SK-N-SH treated with all-trans-retinoic acid at 6 μM for 48 hours (cell line): ENCODE results near the gene GPC6.

Source experiments
- ATAC-seq: fragments of 200-7000 bp; cut with Tn5 transposase; 3 replicates; pipeline ENCODE4 v1.9.1; 2020; ENCODE audit warnings: mild to moderate bottlenecking, moderate library complexity
- ARNTL ChIP-seq: fragments of 450-650 bp; formaldehyde crosslinking; IDR thresholded peaks from 2 replicates; pipeline ENCODE4 v1.5.0; 2020; ENCODE audit warnings: low read depth, mild to moderate bottlenecking, moderate library complexity, borderline replicate concordance
- CREB5 ChIP-seq: fragments of 250-450 bp; sonication (Bioruptor Pico); IDR thresholded peaks from 2 replicates; pipeline ENCODE4 v1.5.1; 2020; ENCODE audit warnings: low read depth, mild to moderate bottlenecking, moderate library complexity
- CSDC2 ChIP-seq: fragments of 250-450 bp; sonication (Bioruptor Pico); IDR thresholded peaks from 2 replicates; pipeline ENCODE4 v1.5.0; 2020; ENCODE audit warnings: mild to moderate bottlenecking, moderate library complexity
- CSRNP3 ChIP-seq: fragments of 250-450 bp; sonication (Bioruptor Pico); IDR thresholded peaks from 2 replicates; pipeline ENCODE4 v1.5.1; 2021; ENCODE audit warnings: mild to moderate bottlenecking, moderate library complexity
- GLIS3 ChIP-seq: fragments of 250-450 bp; sonication (Bioruptor Pico); IDR thresholded peaks from 2 replicates; pipeline ENCODE4 v1.5.0; 2020; ENCODE audit warnings: mild to moderate bottlenecking, moderate library complexity
- ISL1 ChIP-seq: fragments of 250-450 bp; sonication (Bioruptor Pico); IDR thresholded peaks from 2 replicates; pipeline ENCODE4 v2.1.2; 2022; ENCODE audit warnings: mild to moderate bottlenecking, moderate library complexity
- PATZ1 ChIP-seq: fragments of 250-450 bp; sonication (Bioruptor Pico); IDR thresholded peaks from 2 replicates; pipeline ENCODE4 v1.8.0; 2020; ENCODE audit warnings: mild to moderate bottlenecking, moderate library complexity, borderline replicate concordance
- POU6F1 ChIP-seq: fragments of 250-450 bp; sonication (Bioruptor Pico); IDR thresholded peaks from 2 replicates; pipeline ENCODE4 v1.8.0; 2021; ENCODE audit warnings: low read depth, mild to moderate bottlenecking, moderate library complexity, borderline replicate concordance
- PPARA ChIP-seq: fragments of 250-450 bp; sonication (Bioruptor Pico); IDR thresholded peaks from 2 replicates; pipeline ENCODE4 v1.5.0; 2020; ENCODE audit warnings: mild to moderate bottlenecking, borderline replicate concordance
- RARB ChIP-seq: fragments of 250-450 bp; sonication (Bioruptor Pico); IDR thresholded peaks from 2 replicates; pipeline ENCODE4 v1.8.0; 2021; ENCODE audit warnings: mild to moderate bottlenecking, moderate library complexity
- SNAI2 ChIP-seq: fragments of 250-450 bp; sonication (Bioruptor Pico); IDR thresholded peaks from 2 replicates; pipeline ENCODE4 v1.5.0; 2020; ENCODE audit warnings: mild to moderate bottlenecking, moderate library complexity
- TOX ChIP-seq: fragments of 250-450 bp; sonication (Bioruptor Pico); IDR thresholded peaks from 2 replicates; pipeline ENCODE4 v1.8.0; 2021; ENCODE audit warnings: mild to moderate bottlenecking, moderate library complexity, borderline replicate concordance
- TSHZ2 ChIP-seq: fragments of 250-450 bp; sonication (Bioruptor Pico); IDR thresholded peaks from 2 replicates; pipeline ENCODE4 v1.5.0; 2020; ENCODE audit warnings: mild to moderate bottlenecking, moderate library complexity
- ZC3H10 ChIP-seq: fragments of 250-450 bp; sonication (Bioruptor Pico); IDR thresholded peaks from 2 replicates; pipeline ENCODE4 v1.5.1; 2021; ENCODE audit warnings: mild to moderate bottlenecking, moderate library complexity
- ZFP3 ChIP-seq: fragments of 250-450 bp; sonication (Bioruptor Pico); IDR thresholded peaks from 2 replicates; pipeline ENCODE4 v1.5.0; 2020; ENCODE audit warnings: mild to moderate bottlenecking, moderate library complexity
- ZFP30 ChIP-seq: fragments of 450-650 bp; formaldehyde crosslinking; IDR thresholded peaks from 2 replicates; pipeline ENCODE4 v1.5.0; 2022; ENCODE audit warnings: mild to moderate bottlenecking, moderate library complexity
- ZNF565 ChIP-seq: fragments of 450-650 bp; formaldehyde crosslinking; conservative IDR thresholded peaks from 2 replicates; pipeline ENCODE4 v1.5.0; 2020; ENCODE audit warnings: low read depth, mild to moderate bottlenecking, moderate library complexity
- ZNF70 ChIP-seq: fragments of 450-650 bp; formaldehyde crosslinking; IDR thresholded peaks from 2 replicates; pipeline ENCODE4 v1.5.0; 2020; ENCODE audit warnings: mild to moderate bottlenecking, moderate library complexity

Gene GPC6

GRCh38 chr13:93260591-93260990 lies 34.0 kb downstream of the GPC6 start:
- peak; percentile 72 for ATAC-seq
- TF ChIP-seq CSRNP3 (CRISPR knock-in tag) (no peak), ISL1 (CRISPR knock-in tag) (peak; percentile 52), RARB (CRISPR knock-in tag) (no peak)

- TF ChIP-seq PPARA (CRISPR knock-in tag) (no peak), ISL1 (CRISPR knock-in tag) (peak; percentile 53; the same call in 1 of the 2 replicates)
- peak; percentile 80 for ATAC-seq
Measured at GRCh38 chr13:93262729-93263345, 36.2 kb downstream of the GPC6 start.

GRCh38 chr13:93264876-93265275 lies 38.3 kb downstream of the GPC6 start:
- TF ChIP-seq TSHZ2 (no peak), TOX (CRISPR knock-in tag) (no peak), ARNTL (CRISPR knock-in tag) (no peak), CSDC2 (CRISPR knock-in tag) (no peak), ZNF565 (CRISPR knock-in tag) (no peak), CSRNP3 (CRISPR knock-in tag) (no peak), ZC3H10 (CRISPR knock-in tag) (no peak), ZNF70 (CRISPR knock-in tag) (no peak), SNAI2 (CRISPR knock-in tag) (no peak), GLIS3 (CRISPR knock-in tag) (no peak), PATZ1 (CRISPR knock-in tag) (no peak), ZFP30 (CRISPR knock-in tag) (no peak), ZFP3 (no peak), RARB (CRISPR knock-in tag) (no peak), ISL1 (CRISPR knock-in tag) (no peak), POU6F1 (CRISPR knock-in tag) (no peak), CREB5 (CRISPR knock-in tag) (no peak)
- no peak for ATAC-seq
